H1 (cell line): ENCODE measurements around the gene RNF5. TPM values are rescaled to one million over a fixed set of nuclear protein-coding genes. Genes with fewer than 3 reads are reported as not detected.

ENCODE experiments used
- CTCF ChIA-PET: fragments of 300-600 bp; sonication (Branson Sonifier 250); formaldehyde crosslinking; loops from one replicate; lab custom pipeline; 2021; ENCODE audit not compliant: partially characterized antibody; lab: Charles Lee
- POLR2A ChIA-PET: fragments of 300-600 bp; sonication (Branson Sonifier 250); formaldehyde crosslinking; loops from one replicate; lab custom pipeline; 2021; ENCODE audit warnings: inconsistent platforms; ENCODE audit not compliant: partially characterized antibody; lab: Charles Lee
- DNase-seq, 2 experiments: peaks; one replicate each; pipeline versions ENCODE4 v3.0.0 to v3.0.0-alpha.2; 2010 to 2022; ENCODE audit warnings: low spot score in 2 of 2, low read depth in 1 of 2, mixed read lengths in 1 of 2
- FAIRE-seq: peaks from 2 replicates; lab custom pipeline; 2011; peaks lifted over from hg19 to GRCh38; lab: Jason Lieb, UNC
- H2AFZ ChIP-seq: 2 replicates; pipeline ENCODE4 v1.8.1; 2012; ENCODE audit warnings: low read length, inconsistent platforms
- H2AK5ac ChIP-seq: 2 replicates; pipeline ENCODE4 v1.6.1; 2013; ENCODE audit warnings: low read depth, low read length
- H2BK120ac ChIP-seq: replicated peaks from 2 replicates; pipeline ENCODE3; 2013; ENCODE audit warnings: low read depth, low read length, inconsistent platforms
- H2BK12ac ChIP-seq: 2 replicates; pipeline ENCODE4 v1.6.1; 2013; ENCODE audit warnings: low read depth, low read length
- H2BK15ac ChIP-seq: 2 replicates; pipeline ENCODE4 v1.6.1; 2013; ENCODE audit warnings: low read length
- H2BK20ac ChIP-seq: 2 replicates; pipeline ENCODE4 v1.6.1; 2013; ENCODE audit warnings: low read length
- H2BK5ac ChIP-seq: 2 replicates; pipeline ENCODE4 v1.6.1; 2013; ENCODE audit warnings: low read depth, low read length
- H3K14ac ChIP-seq: 2 replicates; pipeline ENCODE4 v1.6.1; 2013; ENCODE audit warnings: inconsistent platforms; ENCODE audit not compliant: insufficient read length
- H3K18ac ChIP-seq: 2 replicates; pipeline ENCODE4 v1.6.1; 2013; ENCODE audit warnings: low read length; ENCODE audit errors: extremely low read depth
- H3K23ac ChIP-seq: 2 replicates; pipeline ENCODE4 v1.6.1; 2013; ENCODE audit warnings: inconsistent platforms; ENCODE audit not compliant: insufficient read length
- H3K23me2 ChIP-seq: 2 replicates; pipeline ENCODE4 v1.6.1; 2013; ENCODE audit warnings: low read depth, low read length
- H3K27ac ChIP-seq: 2 replicates; pipeline ENCODE4 v1.6.1; 2011; ENCODE audit warnings: low read depth, low read length, inconsistent platforms
- H3K27me3 ChIP-seq, 4 experiments: replicated peaks in 1 of 4; 1 replicate in 1 of 4; 2 replicates in 3 of 4; pipeline versions ENCODE4 v1.6.1 to v1.8.1; 2011 to 2013; ENCODE audit warnings: low read length in 3 of 4, mild to moderate bottlenecking in 3 of 4, inconsistent platforms in 2 of 4, mixed read lengths in 2 of 4, moderate library complexity in 1 of 4; ENCODE audit not compliant: control insufficient read depth in 3 of 4, insufficient read depth in 3 of 4; ENCODE audit errors: extremely low read depth in 1 of 4
- H3K36me3 ChIP-seq, 4 experiments: 2 replicates each; pipeline versions ENCODE4 v1.6.1 to v1.8.1; 2011 to 2013; ENCODE audit warnings: mild to moderate bottlenecking in 4 of 4, low read length in 3 of 4, moderate library complexity in 2 of 4, control low read depth in 1 of 4, inconsistent platforms in 1 of 4; ENCODE audit not compliant: insufficient read depth in 4 of 4, control insufficient read depth in 2 of 4
- H3K4ac ChIP-seq: replicated peaks from 2 replicates; pipeline ENCODE3; 2013; ENCODE audit warnings: low read length, low read depth, mixed read lengths, inconsistent platforms; ENCODE audit not compliant: insufficient read length
- H3K4me1 ChIP-seq, 4 experiments: replicated peaks in 1 of 4; 1 replicate in 1 of 4; 2 replicates in 3 of 4; pipeline versions ENCODE4 v1.6.1 to v1.8.1; 2011 to 2013; ENCODE audit warnings: low read length in 3 of 4, inconsistent platforms in 2 of 4, mixed read lengths in 1 of 4; ENCODE audit not compliant: insufficient read depth in 4 of 4, control insufficient read depth in 3 of 4
- H3K4me2 ChIP-seq, 2 experiments: 2 replicates each; pipeline versions ENCODE4 v1.6.1 to v1.8.1; 2011 to 2013; ENCODE audit warnings: low read depth in 2 of 2, low read length in 2 of 2, control low read depth in 1 of 2, inconsistent platforms in 1 of 2, mild to moderate bottlenecking in 1 of 2; ENCODE audit not compliant: insufficient read depth in 1 of 2
- H3K4me3 ChIP-seq, 4 experiments: fragments of 200-600, 300-600 bp in 1 of 4; sonication (generic), shearing (Covaris generic), sonication (Bioruptor Twin) in 1 of 4; 2 replicates each; pipeline versions ENCODE4 v1.5.1 to v1.8.1; 2011 to 2016; ENCODE audit warnings: low read length in 4 of 4, low read depth in 3 of 4, control low read depth in 2 of 4, inconsistent platforms in 2 of 4, mild to moderate bottlenecking in 2 of 4, mixed read lengths in 1 of 4, moderate library complexity in 1 of 4; ENCODE audit not compliant: insufficient read depth in 2 of 4; ENCODE audit errors: extremely low read depth in 1 of 4
- H3K56ac ChIP-seq: replicated peaks from 2 replicates; pipeline ENCODE3; 2013; ENCODE audit warnings: low read depth, mild to moderate bottlenecking, mixed read lengths, low read length, inconsistent platforms; ENCODE audit not compliant: insufficient read length
- H3K79me1 ChIP-seq: 2 replicates; pipeline ENCODE4 v1.6.1; 2013; ENCODE audit warnings: low read depth, low read length, control low read depth
- H3K79me2 ChIP-seq, 2 experiments: 2 replicates each; pipeline versions ENCODE4 v1.6.1 to v1.8.1; 2012 to 2013; ENCODE audit warnings: low read length in 2 of 2, mild to moderate bottlenecking in 2 of 2, inconsistent platforms in 1 of 2; ENCODE audit not compliant: insufficient read depth in 2 of 2, control insufficient read depth in 1 of 2
- H3K9ac ChIP-seq, 4 experiments: replicated peaks in 1 of 4; 1 replicate in 1 of 4; 2 replicates in 3 of 4; pipeline versions ENCODE4 v1.6.1 to v1.8.1; 2011 to 2013; ENCODE audit warnings: low read depth in 3 of 4, low read length in 3 of 4, control low read depth in 2 of 4, mild to moderate bottlenecking in 2 of 4, moderate library complexity in 2 of 4, inconsistent platforms in 1 of 4; ENCODE audit errors: extremely low read depth in 1 of 4
- H3K9me3 ChIP-seq, 2 experiments: 2 replicates each; pipeline versions ENCODE4 v1.6.1 to v1.8.1; 2012 to 2013; ENCODE audit warnings: mild to moderate bottlenecking in 2 of 2, moderate library complexity in 2 of 2, control low read depth in 1 of 2, inconsistent platforms in 1 of 2, low read depth in 1 of 2, low read length in 1 of 2, mixed read lengths in 1 of 2; ENCODE audit not compliant: insufficient read depth in 2 of 2
- H4K20me1 ChIP-seq, 2 experiments: replicated peaks in 1 of 2; 2 replicates each; pipeline versions ENCODE3 to v1.8.1; 2011 to 2013; ENCODE audit warnings: inconsistent platforms in 2 of 2, low read length in 2 of 2, mild to moderate bottlenecking in 1 of 2; ENCODE audit not compliant: insufficient read depth in 2 of 2, control insufficient read depth in 1 of 2
- H4K5ac ChIP-seq: 2 replicates; pipeline ENCODE4 v1.6.1; 2013; ENCODE audit warnings: low read length, low read depth, mixed read lengths, inconsistent platforms; ENCODE audit not compliant: insufficient read length
- H4K8ac ChIP-seq: 2 replicates; pipeline ENCODE4 v1.8.0; 2013; ENCODE audit warnings: mild to moderate bottlenecking, moderate library complexity, low read length, inconsistent platforms; ENCODE audit not compliant: insufficient read depth; ENCODE audit errors: extremely low read depth
- H4K91ac ChIP-seq: replicated peaks from 2 replicates; pipeline ENCODE3; 2013; ENCODE audit warnings: low read length, mixed read lengths, inconsistent platforms; ENCODE audit not compliant: insufficient read length
- BACH1 ChIP-seq: IDR thresholded peaks from 2 replicates; pipeline ENCODE4 v1.6.1; 2012; ENCODE audit warnings: low read length, improper control_type of control experiment
- BRCA1 ChIP-seq: IDR thresholded peaks from 2 replicates; pipeline ENCODE4 v1.6.1; 2012; ENCODE audit warnings: low read depth, low read length, improper control_type of control experiment
- EGR1 ChIP-seq: IDR thresholded peaks from 2 replicates; pipeline ENCODE4 v1.6.1; 2011; ENCODE audit warnings: low read depth, low read length, borderline replicate concordance
- JUND ChIP-seq: IDR thresholded peaks from 2 replicates; pipeline ENCODE4 v1.6.1; 2011; ENCODE audit warnings: mild to moderate bottlenecking, improper control_type of control experiment, low read length
- MAFK ChIP-seq: IDR thresholded peaks from 2 replicates; pipeline ENCODE4 v1.6.1; 2012; ENCODE audit warnings: low read depth, mild to moderate bottlenecking, improper control_type of control experiment, low read length
- NRF1 ChIP-seq: IDR thresholded peaks from 2 replicates; pipeline ENCODE4 v1.6.1; 2011; ENCODE audit warnings: mild to moderate bottlenecking, low read depth, low read length, improper control_type of control experiment
- PHF8 ChIP-seq: fragments of 200-600 bp; sonication (generic); conservative IDR thresholded peaks from 2 replicates; pipeline ENCODE4 v1.7.1; 2012; ENCODE audit warnings: low read depth, mild to moderate bottlenecking, inconsistent platforms, low read length, moderate library complexity
- POLR2A ChIP-seq, 2 experiments: IDR thresholded peaks; 1 replicate in 1 of 2; 2 replicates in 1 of 2; pipeline ENCODE4 v1.6.1; 2011; ENCODE audit warnings: low read depth in 2 of 2, low read length in 2 of 2, mild to moderate bottlenecking in 2 of 2; ENCODE audit errors: control extremely low read depth in 1 of 2
- RAD21 ChIP-seq, 2 experiments: IDR thresholded peaks in 1 of 2; conservative IDR thresholded peaks in 1 of 2; 2 replicates each; pipeline ENCODE4 v1.6.1; 2011; ENCODE audit warnings: low read depth in 2 of 2, low read length in 2 of 2, improper control_type of control experiment in 1 of 2, inconsistent platforms in 1 of 2, mild to moderate bottlenecking in 1 of 2, moderate library complexity in 1 of 2
- SIN3A ChIP-seq, 2 experiments: IDR thresholded peaks in 1 of 2; conservative IDR thresholded peaks in 1 of 2; 2 replicates each; pipeline ENCODE4 v1.6.1; 2011 to 2012; ENCODE audit warnings: low read length in 2 of 2, improper control_type of control experiment in 1 of 2, low read depth in 1 of 2, mild to moderate bottlenecking in 1 of 2
- SIX5 ChIP-seq: IDR thresholded peaks from 2 replicates; pipeline ENCODE4 v1.6.1; 2011; ENCODE audit warnings: mild to moderate bottlenecking, low read depth, low read length
- SP1 ChIP-seq: IDR thresholded peaks from 2 replicates; pipeline ENCODE4 v1.6.1; 2011; ENCODE audit warnings: low read depth, low read length
- SUZ12 ChIP-seq: fragments of 200-600 bp; sonication (generic); IDR thresholded peaks from 2 replicates; pipeline ENCODE4 v1.6.1; 2012; ENCODE audit warnings: mild to moderate bottlenecking, inconsistent platforms, low read length, moderate library complexity, mixed read lengths
- TAF1 ChIP-seq: IDR thresholded peaks from 2 replicates; pipeline ENCODE4 v1.6.1; 2011; ENCODE audit warnings: mild to moderate bottlenecking, low read depth, low read length
- TCF12 ChIP-seq: IDR thresholded peaks from 2 replicates; pipeline ENCODE4 v1.6.1; 2011; ENCODE audit warnings: low read depth, mild to moderate bottlenecking, low read length
- WGBS, 2 experiments: shearing (Covaris generic) in 1 of 2; methylation state at CpG; one replicate each; pipeline versions ENCODE4 v1.1.6 to v1.1.7; 2013 to 2015; ENCODE audit warnings: low lambda C conversion rate in 2 of 2, mixed read lengths in 2 of 2, inconsistent platforms in 1 of 2, low coverage in 1 of 2, missing lambda C conversion rate in 1 of 2; ENCODE audit not compliant: insufficient replicate concordance in 2 of 2, insufficient coverage in 1 of 2, insufficient read length in 1 of 2; ENCODE audit errors: extremely low coverage in 1 of 2, missing lambda C conversion rate in 1 of 2; 5-methylcytosine and 5-hydroxymethylcytosine counted together
- polyA plus RNA-seq, 7 experiments: library from polyadenylated mRNA; depleted of rRNA in 3 of 7; stranded (reverse) in 5 of 7; unstranded in 2 of 7; fragments of >200 nt in 5 of 7; fragments of 200-250 nt in 2 of 7; gene quantifications; 1 replicate in 5 of 7; 2 replicates in 1 of 7; 4 replicates in 1 of 7; pipeline versions ENCODE4 v1.2.1 to v1.2.3, GENCODE V29; 2011 to 2013; ENCODE audit warnings: missing spikeins in 2 of 7, mixed read lengths in 2 of 7
- total RNA-seq: library from RNA; stranded (reverse); fragmentation: NEBNext Ultra II Directional; extraction: Animal tissue kit (Norgen Biotek cat#: 25700); gene quantifications from 2 replicates; pipeline ENCODE4 v1.2.1, GENCODE V29; 2021

The RNF5 gene
- total and polyA plus RNA-seq, 2 of the 8 experiments (the other 6 are each of a cell fraction or from before 2014, with no cell fraction given) = 90.0 to 158 TPM

DNA sequence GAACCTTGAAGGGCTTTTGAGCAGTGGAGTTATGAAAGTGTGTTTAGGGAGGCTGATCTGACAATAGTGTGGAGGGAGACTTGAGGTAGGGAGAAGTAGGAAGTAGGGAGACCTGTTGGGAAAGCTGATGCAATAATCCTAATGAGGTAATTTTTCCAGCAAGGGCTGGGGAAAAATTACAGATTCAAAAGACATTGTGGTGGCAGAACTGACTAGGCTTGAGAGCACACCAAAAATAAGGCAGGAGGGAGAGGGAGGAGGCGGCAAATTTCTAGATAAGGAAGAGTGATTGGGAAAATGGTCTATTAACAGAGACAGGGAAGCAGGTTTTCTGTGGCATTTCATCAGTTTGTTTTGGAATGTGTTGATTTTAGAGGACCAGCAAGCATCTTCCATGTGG is 31.9 kb upstream of the RNF5 start:
- ChIA-PET POLR2A (interaction anchor here (1.0 to 9.2 kb wide), 6 partner anchors 8 to 31 kb away, joined by 3 to 70 read pairs (median 6); partner anchors contain the start of genes ATF6B and FKBPL), CTCF (interaction anchor here (1.6 to 1.9 kb wide), 2 partner anchors 28 to 31 kb away, joined by 3 to 5 read pairs; no protein-coding TSS in a partner anchor)
- no peak overlapping the region for H2BK15ac ChIP-seq
- no peak overlapping the region for H3K4ac ChIP-seq
- no peak overlapping the region for H4K5ac ChIP-seq
- H3K4me2 ChIP-seq = peak overlapping the region; percentile 18 to 27; a peak in 1 of 4 replicates
- H3K56ac ChIP-seq = no peak overlapping the region
- H2BK20ac ChIP-seq = no peak overlapping the region
- peaks cover 9 to 24% (median 10%) of the 10 kb centered on the region in 4 experiments for H3K4me1 ChIP-seq
- H3K79me2 ChIP-seq = no peaks in the 10 kb centered on the region
- 0 out of 2 replicates have a peak overlapping the region, but pooled peaks have one; percentile 0 for H3K18ac ChIP-seq
- H3K27ac ChIP-seq = no peak overlapping the region
- H3K27me3 ChIP-seq = peaks cover 3 to 23% (median 22%) of the 10 kb centered on the region in 4 experiments
- no peak overlapping the region for H2BK120ac ChIP-seq
- no peaks in the 10 kb centered on the region for H3K36me3 ChIP-seq
- no peak overlapping the region for H4K8ac ChIP-seq
- 87% methylated on average over 1 of the region's 1 CpG; no CpG with 5 or more reads in 1 of the 2 experiments for WGBS, 2 experiments
- no peaks in the 10 kb centered on the region for H4K20me1 ChIP-seq
- H2BK12ac ChIP-seq = 0 out of 2 replicates have a peak overlapping the region, but pooled peaks have one; percentile 0
- peaks cover 6% of the 10 kb centered on the region; the same call in 1 of the 2 replicates for H3K23me2 ChIP-seq
- no peak overlapping the region for H3K14ac ChIP-seq
- H3K23ac ChIP-seq = no peak overlapping the region
- H2BK5ac ChIP-seq = no peak overlapping the region
- 0 out of 2 replicates have a peak overlapping the region, but pooled peaks have one; percentile 2 for H2AFZ ChIP-seq
- H3K9ac ChIP-seq = no peak overlapping the region
- H2AK5ac ChIP-seq = no peak overlapping the region
- FAIRE-seq = no peak
- no peaks in the 10 kb centered on the region for H3K79me1 ChIP-seq
- H4K91ac ChIP-seq = no peak overlapping the region
- no peak overlapping the region for H3K4me3 ChIP-seq
- DNase-seq = no peak
- no peaks in the 10 kb centered on the region for H3K9me3 ChIP-seq
- TF ChIP-seq SIX5 (no peak), BACH1 (no peak), JUND (no peak), EGR1 (no peak), MAFK (no peak), TCF12 (no peak), POLR2A (IDR thresholded peaks at IDR 0.05; ENCODE audit: control extremely low read depth in 1 of 2, low read depth in 2 of 2, low read length in 2 of 2) (no peak), RAD21 (IDR thresholded peaks at IDR 0.05 in 1 of 2, conservative IDR thresholded peaks at IDR 0.05 in 1 of 2; ENCODE audit: low read depth in 2 of 2, low read length in 2 of 2) (no peak), SP1 (no peak), NRF1 (no peak), BRCA1 (no peak), TAF1 (no peak), SIN3A (conservative IDR thresholded peaks at IDR 0.05 in 1 of 2, IDR thresholded peaks at IDR 0.05 in 1 of 2; ENCODE audit: low read depth in 1 of 2, low read length in 2 of 2) (no peak), SUZ12 (no peak), PHF8 (no peak)
